Measurements from ENCODE around the gene KIRREL3.

GRCh38 chr11:126475014-126475991 lies 525.3 kb downstream of the KIRREL3 start:
- TF ChIP-seq CTCF (conservative IDR thresholded peaks at IDR 0.05): no peak
- TF ChIP-seq ZFX (IDR thresholded peaks at IDR 0.05): no peak
